Heart left ventricle (tissue), 16 donors: ENCODE results near the gene CLEC16A. TPM values are rescaled to one million over a fixed set of nuclear protein-coding genes. Genes with fewer than 3 reads are reported as not detected.

Experiments used
- ATAC-seq, 4 donors: fragments of 200-7000 bp; cut with Tn5 transposase; one replicate each; pipeline ENCODE4 v1.9.1; 2020 to 2022; ENCODE audit warnings: moderate library complexity in 4 of 4, mild to moderate bottlenecking in 3 of 4, moderate number of reproducible peaks in 1 of 4
- DNase-seq, 5 donors: peaks; one replicate each; pipeline ENCODE4 v3.0.0-alpha.2; 2020
- H3K27ac ChIP-seq, 12 donors: fragments of 200-600 bp; sonication (generic) in 4 of 12; one replicate each; pipeline versions ENCODE4 v1.5.0 to v1.8.0; 2016 to 2022; ENCODE audit warnings: mild to moderate bottlenecking in 2 of 12
- H3K27me3 ChIP-seq, 9 donors: fragments of 200-600 bp; sonication (generic) in 2 of 9; one replicate each; pipeline versions ENCODE4 v1.5.1 to v1.8.0; 2016 to 2022; ENCODE audit warnings: mild to moderate bottlenecking in 3 of 9
- H3K36me3 ChIP-seq, 9 donors: fragments of 200-600 bp; sonication (generic) in 2 of 9; one replicate each; pipeline versions ENCODE4 v1.5.0 to v1.8.0; 2018 to 2022; ENCODE audit warnings: mild to moderate bottlenecking in 2 of 9
- H3K4me1 ChIP-seq, 12 donors: fragments of 200-600 bp; sonication (generic) in 4 of 12; one replicate each; pipeline versions ENCODE4 v1.5.0 to v1.8.0; 2016 to 2022; ENCODE audit warnings: mild to moderate bottlenecking in 3 of 12
- H3K4me3 ChIP-seq, 12 donors: fragments of 200-600 bp; sonication (generic) in 4 of 12; one replicate each; pipeline versions ENCODE4 v1.5.0 to v1.8.0; 2017 to 2022; ENCODE audit warnings: mild to moderate bottlenecking in 9 of 12, moderate library complexity in 4 of 12
- H3K9me3 ChIP-seq, 12 donors: fragments of 200-600 bp; sonication (generic) in 4 of 12; one replicate each; pipeline versions ENCODE4 v1.5.0 to v1.8.0; 2016 to 2022; ENCODE audit warnings: mild to moderate bottlenecking in 1 of 12
- CTCF ChIP-seq, 12 donors: fragments of 200-600 bp; sonication (generic) in 4 of 12; IDR thresholded peaks; one replicate each; pipeline versions ENCODE4 v1.5.0 to v1.8.0; 2018 to 2022; ENCODE audit warnings: antibody characterized with exemption in 12 of 12, mild to moderate bottlenecking in 5 of 12
- POLR2A ChIP-seq, 2 donors: fragments of 450-650 bp; IDR thresholded peaks; one replicate each; pipeline ENCODE4 v1.6.1; 2017; ENCODE audit warnings: antibody characterized with exemption in 2 of 2, mild to moderate bottlenecking in 2 of 2, moderate library complexity in 2 of 2
- WGBS, 4 donors: extraction: QIAGEN DNeasy Blood & Tissue Kit in 2 of 4; methylation state at CpG; one replicate each; pipeline versions ENCODE4 v1.1.5 to v1.1.7; 2013 to 2018; 5-methylcytosine and 5-hydroxymethylcytosine counted together
- intact Hi-C, 10 donors: fragments of 100-400 bp; cut with DNase I; formaldehyde crosslinking; loops; one replicate each; pipeline versions ENCODE4 v1.11.1 to v1.14.2; 2022
- polyA plus RNA-seq, 2 donors: library from polyadenylated mRNA; stranded (reverse); fragments of 200-250 nt; gene quantifications; one replicate each; pipeline ENCODE4 v1.2.3, GENCODE V29; 2013
- total RNA-seq, 9 donors: library from RNA; depleted of rRNA in 2 of 9; stranded (reverse); fragments of >200 nt in 2 of 9; fragmentation: NEBNext Ultra II Directional in 3 of 9; extraction: Animal tissue kit (Norgen Biotek cat#: 25700) in 3 of 9; gene quantifications; one replicate each; pipeline versions ENCODE4 v1.1.0 to v1.2.4, GENCODE V29; 2016 to 2023
- donor health status: ischemic (EF 13 %, LVEDD 7.1; RV severe dilation, severe dysfunction).
- donor health status: healthy with polysubstance abuse.
- donor health status: DM: no; HTN: yes; CAD: no.
- donor health status: DM: no; HTN: no; CAD: no.
- donor health status: ischemic (EF 25% LVEDD 6.9; RV normal size, moderate dysfunction).
- donor health status: ischemic (EF 25% LVEDD 5.7; RV mildly dilated, moderate dysfunction).
- donor health status: healthy.
- donor health status: DM: yes; HTN: yes; CAD: no.
- donor health status: ischemic (EF 35%, LVEDD 5.7; RV mildly dilated, moderate dysfunction).
- donor health status: nonischemic (EF 11% LVEDD 7.7; RV severe dilation, severe dysfunction).
- donor health status: DM: yes; HTN: yes; CAD: no.
- donor health status: PGD.
- donor health status: ischemic (EF 29% LVEDD 5.4; RV normal size, mild dysfunction).
- donor health status: nonischemic (EF 23%, LVEDD 6.1; RV moderate dilation, normal function).

Gene CLEC16A
- total and polyA plus RNA-seq, 11 donors: 13.8 to 41.1 (median 23.7) TPM

GRCh38 chr16:11001611-11002010, 57.2 kb downstream of the CLEC16A start:
- H3K27ac ChIP-seq: no peak overlapping the region
- H3K9me3 ChIP-seq: no peaks in the 10 kb centered on the region
- intact Hi-C loops: no loop called here
- H3K27me3 ChIP-seq: no peaks in the 10 kb centered on the region
- ATAC-seq: no peak
- H3K4me1 ChIP-seq: peaks cover 0 to 4% (median 0%) of the 10 kb centered on the region in 12 donors
- H3K36me3 ChIP-seq: peaks cover 0 to 74% (median 32%) of the 10 kb centered on the region in 9 donors
- 95 to 96% (median 96%) methylated on average over 7 of the region's 7 CpGs for WGBS, 4 donors
- no peak for DNase-seq
- no peak for TF ChIP-seq POLR2A (IDR thresholded peaks at IDR 0.05)
- no peak for TF ChIP-seq CTCF (IDR thresholded peaks at IDR 0.05)
- H3K4me3 ChIP-seq: no peak overlapping the region

GRCh38 chr16:11003141-11003540, 58.8 kb downstream of the CLEC16A start:
- Histone ChIP-seq H3K4me1 (peaks cover 0 to 4% (median 0%) of the 10 kb centered on the region in 12 donors), H3K27ac (no peak overlapping the region), H3K27me3 (no peaks in the 10 kb centered on the region), H3K4me3 (no peak overlapping the region), H3K9me3 (no peaks in the 10 kb centered on the region), H3K36me3 (peaks cover 0 to 62% (median 25%) of the 10 kb centered on the region in 9 donors)
- no peak for DNase-seq
- TF ChIP-seq CTCF (IDR thresholded peaks at IDR 0.05) (no peak), POLR2A (IDR thresholded peaks at IDR 0.05) (no peak)
- 96 to 97% (median 96%) methylated on average over 16 of the region's 16 CpGs for WGBS, 4 donors
- intact Hi-C loops: no loop called here
- no peak for ATAC-seq

- Histone ChIP-seq H3K4me3 (no peak overlapping the region), H3K36me3 (peaks cover 0 to 61% (median 23%) of the 10 kb centered on the region in 9 donors), H3K27ac (no peak overlapping the region), H3K27me3 (no peaks in the 10 kb centered on the region), H3K4me1 (peaks cover 0 to 4% (median 0%) of the 10 kb centered on the region in 12 donors), H3K9me3 (no peaks in the 10 kb centered on the region)
- WGBS, 4 donors: 89 to 98% (median 93%) methylated on average over 4 of the region's 4 CpGs
- intact Hi-C loops: no loop called here
- no peak for ATAC-seq
- no peak for DNase-seq
- no peak for TF ChIP-seq CTCF (IDR thresholded peaks at IDR 0.05)
- TF ChIP-seq POLR2A (IDR thresholded peaks at IDR 0.05): no peak
These were observed 60.0 kb downstream of the CLEC16A start for GRCh38 chr16:11004351-11004750.

- intact Hi-C loops: no loop called here
- ATAC-seq (no peak), DNase-seq (no peak)
- no peak for TF ChIP-seq POLR2A (IDR thresholded peaks at IDR 0.05)
- no peak for TF ChIP-seq CTCF (IDR thresholded peaks at IDR 0.05)
- Histone ChIP-seq H3K36me3 (peaks cover 0 to 68% (median 23%) of the 10 kb centered on the region in 9 donors), H3K9me3 (no peaks in the 10 kb centered on the region), H3K4me1 (peaks cover 0 to 4% (median 0%) of the 10 kb centered on the region in 12 donors), H3K27me3 (no peaks in the 10 kb centered on the region), H3K4me3 (no peak overlapping the region), H3K27ac (no peak overlapping the region)
- 86 to 95% (median 94%) methylated on average over 5 of the region's 5 CpGs for WGBS, 4 donors
These were observed 60.7 kb downstream of the CLEC16A start for GRCh38 chr16:11004973-11005610.
